HG03135 (cell line): Measurements from ENCODE around the gene TMEM115.
A peak's percentile ranks its signal among the peaks of the same experiment; 100 is the strongest.

Experiments used
- ATAC-seq: cut with Tn5 transposase; IDR thresholded peaks from one replicate; pipeline ENCODE4 v1.9.1; 2021; ENCODE audit warnings: mild to moderate bottlenecking, moderate library complexity; ENCODE audit not compliant: unreplicated experiment

TMEM115 gene

GRCh38 chr3:50378757-50379156 lies 19.4 kb upstream of the TMEM115 start:
- no peak for ATAC-seq

DNA sequence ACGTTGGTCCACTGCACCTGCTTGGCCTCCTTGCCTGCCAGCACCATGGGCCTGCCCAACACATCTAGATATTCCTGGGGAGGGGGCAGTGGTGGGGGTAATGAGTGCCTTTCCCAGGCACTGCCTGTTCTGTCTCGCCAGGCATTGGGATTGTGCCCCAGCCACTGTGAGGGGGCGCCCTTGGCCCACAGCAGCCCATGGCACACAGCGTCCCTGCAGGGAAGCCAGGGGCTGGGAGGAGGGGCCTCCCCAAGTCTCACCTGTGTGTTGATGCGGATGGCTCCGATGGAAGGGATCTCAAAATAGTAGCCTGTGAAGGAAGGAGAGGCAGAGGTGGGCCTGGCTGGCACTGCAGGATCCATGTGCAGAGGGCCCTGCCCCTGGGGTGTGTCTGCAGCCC lies 18.7 kb upstream of the TMEM115 start:
- no peak for ATAC-seq

DNA sequence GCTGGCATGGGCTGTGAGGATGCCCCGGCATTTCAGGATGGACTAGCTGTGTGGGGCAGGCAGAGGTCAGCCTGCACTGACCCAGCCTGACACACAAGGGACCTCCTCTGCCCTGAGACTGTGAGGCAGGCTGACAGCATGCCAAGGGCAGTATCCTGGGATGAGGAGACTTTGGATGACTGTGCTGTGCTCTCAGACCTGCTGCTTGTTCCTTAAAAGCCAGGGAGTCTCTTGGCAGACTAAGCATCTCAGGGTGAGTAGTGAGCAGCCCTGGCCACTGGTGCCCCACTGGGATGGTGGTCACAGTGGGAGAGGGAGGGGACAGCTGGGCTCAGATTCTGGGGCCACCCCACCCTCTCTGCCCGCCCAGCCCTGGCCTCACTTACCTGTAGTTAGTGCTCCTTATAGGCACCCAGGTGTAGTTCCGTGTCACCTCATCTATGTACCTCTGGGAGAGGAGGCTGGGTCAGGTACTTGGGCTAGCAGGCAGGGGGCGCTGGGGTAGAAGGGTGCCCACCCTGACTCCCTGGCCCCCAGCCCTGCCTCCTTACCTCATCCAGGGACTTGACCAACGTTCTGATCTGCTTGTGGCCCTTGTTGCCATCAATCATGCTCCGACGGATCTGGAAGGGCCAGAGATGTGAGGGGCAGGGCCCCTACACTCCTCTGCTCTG lies 16.1 kb upstream of the TMEM115 start:
- no peak for ATAC-seq

GRCh38 chr3:50374363-50375257 lies 15.3 kb upstream of the TMEM115 start:
- ATAC-seq: no peak

DNA sequence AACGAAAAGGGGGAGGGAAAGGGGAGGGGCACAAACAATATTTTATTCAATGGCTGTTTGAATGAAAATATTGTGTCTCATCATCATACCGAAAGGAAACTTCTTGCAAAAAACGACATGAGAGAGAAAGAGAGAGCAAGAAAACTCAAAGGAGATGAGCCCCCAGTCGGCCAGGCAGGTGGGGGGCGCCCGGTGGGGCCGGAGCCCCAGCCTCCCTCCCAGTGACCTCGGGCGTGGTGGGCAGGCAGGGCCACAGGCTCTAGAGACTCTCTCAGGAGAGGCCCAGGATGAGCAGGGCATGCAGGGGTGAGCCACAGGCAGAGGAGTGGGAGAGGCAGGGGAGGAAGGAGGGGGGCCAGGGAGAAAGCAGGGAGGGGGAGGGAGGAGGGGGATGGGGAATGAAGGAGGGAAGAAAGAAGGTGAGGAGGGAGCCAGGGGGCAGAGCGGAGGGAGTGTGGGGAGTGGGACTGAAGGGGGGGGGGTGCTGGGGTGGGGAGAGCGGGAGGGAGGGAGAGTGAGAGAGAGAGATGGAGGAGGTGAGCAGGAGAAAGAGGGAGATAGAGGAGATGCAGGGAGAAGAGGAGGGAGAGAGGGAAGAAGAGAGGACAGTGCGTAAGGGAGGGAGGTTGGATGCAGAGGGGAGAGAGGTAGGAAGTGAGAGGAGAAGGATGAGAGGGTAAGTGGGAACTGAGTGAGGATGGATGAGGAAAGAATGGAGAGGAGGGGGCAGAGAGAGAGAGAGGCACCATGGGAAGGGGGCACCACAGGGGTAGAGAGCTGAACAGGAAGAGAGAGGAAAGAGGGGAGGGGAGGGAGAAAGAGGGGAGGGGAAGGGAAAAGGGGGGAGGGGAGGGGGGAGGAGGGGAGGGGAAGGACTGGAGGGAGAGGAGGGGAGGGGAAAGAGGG lies 14.1 kb upstream of the TMEM115 start:
- no peak for ATAC-seq

DNA sequence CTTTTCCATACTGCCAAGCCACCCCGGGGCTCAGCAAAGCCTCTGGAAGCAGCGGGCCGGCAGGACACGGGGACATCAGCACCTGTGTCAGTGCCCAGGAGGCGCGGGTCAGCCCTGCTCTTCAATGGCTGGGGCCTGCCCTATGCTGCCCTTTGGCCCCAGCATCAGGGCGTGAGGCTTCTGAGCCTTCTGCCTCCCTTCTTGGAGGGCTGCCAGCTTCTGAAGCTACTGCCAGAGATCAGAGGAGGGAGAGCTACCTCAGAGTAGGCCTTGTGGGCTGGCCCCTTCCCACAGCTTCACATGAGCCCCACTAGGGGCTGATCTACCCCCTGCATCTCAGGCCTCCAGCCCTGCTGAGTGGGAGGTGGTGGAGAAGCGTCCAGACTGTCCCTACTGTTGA lies 13.0 kb upstream of the TMEM115 start:
- no peak for ATAC-seq

GRCh38 chr3:50371133-50371685 lies 11.9 kb upstream of the TMEM115 start:
- no peak for ATAC-seq

DNA sequence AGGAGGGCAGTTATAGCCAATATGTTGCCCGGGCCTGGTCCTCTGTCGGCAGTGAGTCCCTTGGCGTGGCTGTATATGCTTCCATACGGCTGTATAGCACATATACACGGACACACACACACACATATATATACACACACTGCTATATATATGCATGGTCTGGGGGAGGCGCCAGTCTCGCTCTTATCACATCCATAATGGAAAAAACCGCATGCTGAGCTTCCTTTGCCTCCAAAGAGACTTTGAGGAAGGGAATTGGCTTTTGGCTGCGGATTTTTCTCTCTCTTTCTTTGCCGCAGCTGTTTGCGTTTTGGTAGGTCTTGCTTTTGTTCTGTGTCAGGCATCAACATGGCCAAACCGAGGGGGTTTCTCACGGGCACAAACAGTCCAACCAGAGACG lies 11.3 kb upstream of the TMEM115 start:
- ATAC-seq: no peak

DNA sequence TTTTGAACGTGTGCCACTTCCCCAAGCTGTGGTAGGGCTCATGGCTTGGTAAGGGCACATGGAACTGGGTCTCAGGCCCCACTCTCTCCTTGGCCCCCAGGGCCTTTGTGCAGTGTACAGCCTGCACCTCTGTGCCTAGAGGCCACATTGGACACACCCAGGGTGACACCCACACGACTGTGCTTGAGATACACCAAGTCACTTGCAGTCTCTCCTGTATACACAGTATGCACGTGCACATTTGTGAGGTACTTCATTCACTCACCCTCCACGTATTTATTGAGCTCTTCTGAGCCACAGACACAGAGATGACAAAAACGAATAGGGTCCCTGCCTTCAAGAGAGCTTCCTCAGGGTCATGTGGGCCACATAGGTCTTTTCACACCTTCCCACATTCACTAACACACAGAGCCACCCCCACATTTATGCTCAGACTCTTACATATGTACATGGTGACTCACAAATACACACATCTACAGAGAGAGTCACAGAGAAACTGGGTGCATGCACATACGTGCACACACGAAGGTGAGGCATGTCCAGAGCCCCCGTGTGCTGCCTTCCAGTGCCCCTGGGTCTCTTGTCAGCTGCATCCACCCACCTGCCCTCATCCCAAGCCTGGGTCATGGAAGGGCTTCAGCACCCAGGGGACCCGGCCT lies 9.8 kb upstream of the TMEM115 start:
- ATAC-seq: no peak

DNA sequence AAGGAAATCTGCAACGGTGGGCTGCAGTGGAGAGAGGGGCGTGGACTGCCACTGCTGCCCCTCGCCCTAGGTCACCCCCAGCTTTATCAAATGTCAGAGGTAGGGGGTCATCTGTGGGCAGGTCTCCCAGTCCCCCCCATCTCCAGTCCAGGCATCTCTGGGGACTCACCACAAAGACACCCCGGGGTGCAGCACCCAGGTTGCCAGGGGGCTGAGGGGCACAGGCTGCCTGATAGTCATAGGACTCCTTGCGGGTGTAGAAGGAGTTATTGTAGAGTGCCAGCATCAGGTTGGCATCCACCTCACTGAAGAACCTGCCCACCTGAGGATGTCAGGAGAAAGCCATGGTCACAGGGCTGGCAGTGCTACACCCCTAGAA lies 6.5 kb upstream of the TMEM115 start:
- ATAC-seq: no peak

- ATAC-seq: peak; percentile 84
Measured at GRCh38 chr3:50365080-50365841, 5.9 kb upstream of the TMEM115 start.

GRCh38 chr3:50364573-50365079 lies 5.3 kb upstream of the TMEM115 start:
- ATAC-seq: no peak

DNA sequence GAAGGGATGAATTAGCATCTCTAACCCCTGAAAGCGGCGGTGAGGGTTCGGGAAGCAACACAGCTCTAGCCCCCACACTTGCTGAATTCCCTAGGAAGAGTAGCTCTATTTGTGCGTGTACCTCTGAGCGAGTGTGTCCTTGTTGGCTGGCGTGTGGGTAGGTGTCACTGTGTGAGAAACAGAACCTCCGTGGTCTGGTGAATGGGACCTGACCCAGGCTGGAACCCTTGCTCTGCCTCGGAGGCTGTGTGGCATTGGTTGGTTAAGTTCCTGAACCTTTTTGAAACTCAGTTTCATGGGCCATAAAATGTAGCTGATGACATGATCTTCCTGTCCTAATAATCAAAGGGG lies 414 bp upstream of the TMEM115 start:
- ATAC-seq: no peak

- ATAC-seq: no peak
Measured at GRCh38 chr3:50358355-50358910, 888 bp downstream of the TMEM115 start.

GRCh38 chr3:50357481-50357880 lies 1.8 kb downstream of the TMEM115 start:
- no peak for ATAC-seq

- ATAC-seq: no peak
Measured at GRCh38 chr3:50356553-50356952, 2.8 kb downstream of the TMEM115 start.

DNA sequence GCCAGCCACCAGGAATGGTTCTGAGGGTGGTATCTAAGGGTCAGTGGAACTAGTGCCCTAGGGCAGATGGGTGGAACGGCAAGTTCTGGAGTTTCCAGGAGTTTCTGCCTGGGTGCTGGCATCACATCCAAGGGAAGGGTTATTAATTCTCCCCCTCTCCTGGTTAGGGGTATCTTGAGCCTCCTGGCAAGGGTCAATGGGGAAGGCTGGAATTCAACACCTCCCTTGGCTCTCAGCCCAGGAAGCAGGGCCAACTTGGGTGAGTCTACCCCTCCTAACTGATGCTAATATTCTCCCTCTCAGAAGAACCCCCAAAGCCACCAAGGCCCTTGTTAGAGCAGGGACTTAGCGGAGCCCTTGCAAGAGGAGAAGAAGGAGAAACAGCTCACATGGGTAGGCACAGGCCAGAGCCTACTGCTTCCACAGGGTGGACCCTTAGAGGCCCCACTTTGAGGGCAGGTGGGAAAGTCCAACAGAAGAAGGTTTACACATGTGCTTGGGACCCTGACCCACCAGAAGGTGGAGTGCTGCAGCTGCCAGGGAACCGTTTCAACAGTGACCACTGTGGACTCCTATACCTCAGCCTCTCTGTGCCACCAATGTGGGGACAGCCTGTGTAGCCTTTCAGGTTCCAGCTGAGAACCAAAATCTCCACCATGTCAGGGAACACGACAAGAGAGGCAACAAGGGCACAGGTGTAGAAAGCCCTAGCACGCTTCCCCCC lies 3.3 kb downstream of the TMEM115 start:
- no peak for ATAC-seq

GRCh38 chr3:50354850-50355249 lies 4.5 kb downstream of the TMEM115 start:
- ATAC-seq: no peak
